ENCODE measurements around the gene NSFL1C.

The NSFL1C gene

GRCh38 chr20:1460275-1460674 lies 6.4 kb downstream of the NSFL1C start:
- DNase-seq (ENCODE audit: low read depth) = no peak

- DNase-seq (ENCODE audit: low read depth) = no peak
These were observed 8.7 kb downstream of the NSFL1C start for GRCh38 chr20:1457992-1458391.

GRCh38 chr20:1456300-1456699 lies 10.3 kb downstream of the NSFL1C start:
- no peak for DNase-seq (ENCODE audit: low read depth)

- DNase-seq (ENCODE audit: low read depth) = no peak
These were observed 15.6 kb downstream of the NSFL1C start for GRCh38 chr20:1450926-1451491.

- no peak for DNase-seq (ENCODE audit: low read depth)
These were observed 17.3 kb downstream of the NSFL1C start for GRCh38 chr20:1449370-1449769.

GRCh38 chr20:1448081-1448620 lies 18.5 kb downstream of the NSFL1C start:
- no peak for DNase-seq (ENCODE audit: low read depth)

- no peak for DNase-seq (ENCODE audit: low read depth)
These were observed 20.1 kb downstream of the NSFL1C start for GRCh38 chr20:1446536-1446935.

- no peak for DNase-seq (ENCODE audit: low read depth)
These were observed 23.6 kb downstream of the NSFL1C start for GRCh38 chr20:1443085-1443484.

GRCh38 chr20:1442304-1442703 lies 24.3 kb downstream of the NSFL1C start:
- DNase-seq (ENCODE audit: low read depth) = no peak

- DNase-seq (ENCODE audit: low read depth) = no peak
These were observed 25.5 kb downstream of the NSFL1C start for GRCh38 chr20:1441133-1441532.

GRCh38 chr20:1440024-1440423 lies 26.6 kb downstream of the NSFL1C start:
- no peak for DNase-seq (ENCODE audit: low read depth)

GRCh38 chr20:1438361-1438760 lies 28.3 kb downstream of the NSFL1C start:
- no peak for DNase-seq (ENCODE audit: low read depth)

GRCh38 chr20:1437235-1437904 lies 29.3 kb downstream of the NSFL1C start:
- peak; percentile 69 for DNase-seq (ENCODE audit: low read depth)

- DNase-seq (ENCODE audit: low read depth) = no peak
These were observed 30.4 kb downstream of the NSFL1C start for GRCh38 chr20:1436263-1436662.

GRCh38 chr20:1435337-1435699 lies 31.3 kb downstream of the NSFL1C start:
- DNase-seq (ENCODE audit: low read depth) = no peak

- DNase-seq (ENCODE audit: low read depth) = peak; percentile 30
These were observed 31.9 kb downstream of the NSFL1C start for GRCh38 chr20:1434571-1435336.

- no peak for DNase-seq (ENCODE audit: low read depth)
These were observed 35.5 kb downstream of the NSFL1C start for GRCh38 chr20:1431158-1431557.

- DNase-seq (ENCODE audit: low read depth) = no peak
These were observed 36.6 kb downstream of the NSFL1C start for GRCh38 chr20:1430004-1430451.

GRCh38 chr20:1429143-1429728 lies 37.4 kb downstream of the NSFL1C start:
- no peak for DNase-seq (ENCODE audit: low read depth)

GRCh38 chr20:1427457-1428054 lies 39.1 kb downstream of the NSFL1C start:
- DNase-seq (ENCODE audit: low read depth) = no peak

- DNase-seq (ENCODE audit: low read depth) = no peak
These were observed 40.3 kb downstream of the NSFL1C start for GRCh38 chr20:1426231-1426849.

GRCh38 chr20:1424336-1424735 lies 42.3 kb downstream of the NSFL1C start:
- DNase-seq (ENCODE audit: low read depth) = no peak
